NCI-H2171 (cell line): ENCODE results near the gene MMP25.
"Not testable (repeated sequence)": the region's sequence is repeated elsewhere in the genome, so short reads cannot be mapped to it uniquely, and the experiment has no call there.

ENCODE experiments used
- DNase-seq: peaks from one replicate; lab custom pipeline; 2025; lab: John Stamatoyannopoulos, UW

MMP25 gene

DNA sequence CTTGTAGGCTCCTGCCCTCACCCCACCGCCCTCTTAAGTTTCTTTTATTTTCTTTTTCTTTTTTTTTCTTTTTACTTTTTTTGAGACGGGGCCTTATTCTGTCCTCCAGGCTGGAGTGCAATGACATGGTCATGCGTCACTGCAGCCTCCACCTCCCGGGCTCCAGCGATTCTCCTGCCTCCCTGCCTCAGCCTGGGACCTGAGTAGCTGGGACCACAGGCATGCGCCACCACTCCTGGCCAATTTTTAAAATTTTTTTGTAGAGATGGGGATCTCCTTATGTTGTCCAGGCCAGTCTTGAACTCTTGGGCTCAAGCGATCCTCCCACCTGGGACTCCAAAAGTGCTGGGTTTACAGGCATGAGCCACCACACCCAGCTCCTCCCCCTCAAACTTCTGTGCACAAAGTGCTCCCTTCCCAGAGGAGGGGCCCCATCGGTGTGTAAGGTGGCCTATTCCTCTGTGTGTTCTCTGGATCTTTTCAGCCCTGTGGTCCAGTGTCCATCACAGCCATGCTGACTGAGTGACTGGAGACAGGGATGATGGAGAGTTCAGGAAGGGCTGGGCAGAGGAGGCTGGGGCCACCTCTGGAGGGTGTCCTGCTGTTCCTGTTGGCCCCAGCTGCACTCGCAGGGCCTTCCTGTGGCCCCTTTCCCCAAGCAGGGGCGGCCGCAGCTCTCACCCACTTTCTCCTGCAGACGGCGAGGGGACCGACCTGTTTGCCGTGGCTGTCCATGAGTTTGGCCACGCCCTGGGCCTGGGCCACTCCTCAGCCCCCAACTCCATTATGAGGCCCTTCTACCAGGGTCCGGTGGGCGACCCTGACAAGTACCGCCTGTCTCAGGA lies 10.2 kb downstream of the MMP25 start:
- no peak for DNase-seq

DNA sequence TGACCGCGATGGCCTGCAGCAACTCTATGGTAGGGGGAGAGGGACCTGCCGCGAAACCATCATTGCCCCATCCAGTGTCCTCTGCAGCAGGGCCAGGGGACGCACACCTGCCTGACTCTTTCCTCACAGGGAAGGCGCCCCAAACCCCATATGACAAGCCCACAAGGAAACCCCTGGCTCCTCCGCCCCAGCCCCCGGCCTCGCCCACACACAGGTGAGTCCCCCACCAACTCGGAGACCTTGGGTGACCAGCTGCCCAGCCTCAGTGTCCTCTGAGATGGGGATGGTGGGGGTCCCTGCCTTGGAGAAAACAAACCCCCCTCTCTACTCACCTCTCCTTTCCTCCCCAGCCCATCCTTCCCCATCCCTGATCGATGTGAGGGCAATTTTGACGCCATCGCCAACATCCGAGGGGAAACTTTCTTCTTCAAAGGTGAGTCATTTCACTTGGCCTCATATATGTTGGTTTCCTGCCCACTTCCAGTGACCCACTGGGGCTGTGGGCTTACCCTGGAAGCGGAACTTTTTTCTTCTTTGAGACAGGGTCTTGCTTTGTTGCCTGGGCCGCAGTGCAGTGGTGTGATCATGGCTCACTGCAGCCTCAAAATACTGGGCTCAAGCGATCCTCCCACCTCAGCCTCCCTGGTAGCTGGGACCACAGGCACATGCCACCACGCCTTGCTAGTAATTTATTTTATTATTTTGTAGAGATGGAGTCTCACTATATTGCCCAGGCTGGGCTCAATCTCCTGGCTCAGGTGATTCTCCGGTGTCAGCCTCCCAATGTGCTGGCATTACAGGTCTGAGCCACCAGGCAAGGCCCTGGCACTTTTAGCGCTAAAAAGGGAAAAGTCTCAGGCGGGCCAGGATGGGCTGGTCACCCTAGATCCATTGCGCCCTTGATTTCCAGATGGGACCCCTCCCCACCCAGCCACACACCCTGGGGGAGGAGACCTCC lies 11.1 kb downstream of the MMP25 start:
- no peak for DNase-seq

DNA sequence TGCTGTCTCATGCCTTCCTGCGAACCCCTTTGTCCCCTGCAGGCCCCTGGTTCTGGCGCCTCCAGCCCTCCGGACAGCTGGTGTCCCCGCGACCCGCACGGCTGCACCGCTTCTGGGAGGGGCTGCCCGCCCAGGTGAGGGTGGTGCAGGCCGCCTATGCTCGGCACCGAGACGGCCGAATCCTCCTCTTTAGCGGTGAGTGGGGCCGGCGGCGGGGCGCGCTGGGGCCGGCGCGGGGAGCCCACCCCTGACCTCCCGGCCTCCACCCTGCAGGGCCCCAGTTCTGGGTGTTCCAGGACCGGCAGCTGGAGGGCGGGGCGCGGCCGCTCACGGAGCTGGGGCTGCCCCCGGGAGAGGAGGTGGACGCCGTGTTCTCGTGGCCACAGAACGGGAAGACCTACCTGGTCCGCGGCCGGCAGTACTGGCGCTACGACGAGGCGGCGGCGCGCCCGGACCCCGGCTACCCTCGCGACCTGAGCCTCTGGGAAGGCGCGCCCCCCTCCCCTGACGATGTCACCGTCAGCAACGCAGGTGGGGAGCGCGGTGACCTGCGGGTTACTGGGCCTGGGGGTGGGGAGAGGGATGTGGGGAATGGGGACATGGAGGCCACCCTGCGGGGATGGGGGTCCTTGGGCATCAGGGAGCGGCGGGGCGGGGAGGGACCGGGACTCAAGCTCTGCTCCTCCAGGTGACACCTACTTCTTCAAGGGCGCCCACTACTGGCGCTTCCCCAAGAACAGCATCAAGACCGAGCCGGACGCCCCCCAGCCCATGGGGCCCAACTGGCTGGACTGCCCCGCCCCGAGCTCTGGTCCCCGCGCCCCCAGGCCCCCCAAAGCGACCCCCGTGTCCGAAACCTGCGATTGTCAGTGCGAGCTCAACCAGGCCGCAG lies 12.0 kb downstream of the MMP25 start:
- no peak for DNase-seq

DNA sequence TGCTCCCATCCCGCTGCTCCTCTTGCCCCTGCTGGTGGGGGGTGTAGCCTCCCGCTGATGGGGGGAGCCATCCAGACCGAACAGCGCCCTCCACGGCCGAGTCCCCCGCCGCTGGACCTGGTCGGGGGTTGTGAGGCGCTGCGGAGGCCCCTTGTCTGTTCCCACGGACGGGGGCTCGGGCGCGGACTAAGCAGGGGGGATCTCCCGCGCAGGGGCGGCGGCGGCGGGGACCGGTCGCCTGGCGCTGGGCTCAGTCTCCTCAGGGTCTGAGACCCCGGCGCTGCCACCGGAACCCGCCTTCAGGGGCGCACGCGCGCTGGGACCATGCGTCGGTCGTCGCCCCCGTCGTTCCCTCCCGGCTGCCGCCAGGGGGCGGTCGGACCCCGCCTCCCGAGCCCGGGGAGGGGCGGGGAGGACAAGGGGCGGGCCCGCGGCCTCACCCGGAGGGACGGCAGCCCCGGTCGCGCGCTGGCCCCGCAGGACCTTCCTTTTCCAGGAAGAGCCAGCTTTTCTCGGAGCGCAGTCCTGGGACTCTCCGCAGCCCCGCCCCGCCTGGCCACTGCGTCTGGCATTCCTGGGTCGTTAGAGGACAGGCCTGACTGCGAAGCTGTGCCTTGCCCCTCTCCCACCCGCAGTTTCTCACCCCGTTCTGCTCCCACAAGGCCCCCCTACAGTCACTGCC lies 12.8 kb downstream of the MMP25 start:
- DNase-seq: peak; percentile 75

DNA sequence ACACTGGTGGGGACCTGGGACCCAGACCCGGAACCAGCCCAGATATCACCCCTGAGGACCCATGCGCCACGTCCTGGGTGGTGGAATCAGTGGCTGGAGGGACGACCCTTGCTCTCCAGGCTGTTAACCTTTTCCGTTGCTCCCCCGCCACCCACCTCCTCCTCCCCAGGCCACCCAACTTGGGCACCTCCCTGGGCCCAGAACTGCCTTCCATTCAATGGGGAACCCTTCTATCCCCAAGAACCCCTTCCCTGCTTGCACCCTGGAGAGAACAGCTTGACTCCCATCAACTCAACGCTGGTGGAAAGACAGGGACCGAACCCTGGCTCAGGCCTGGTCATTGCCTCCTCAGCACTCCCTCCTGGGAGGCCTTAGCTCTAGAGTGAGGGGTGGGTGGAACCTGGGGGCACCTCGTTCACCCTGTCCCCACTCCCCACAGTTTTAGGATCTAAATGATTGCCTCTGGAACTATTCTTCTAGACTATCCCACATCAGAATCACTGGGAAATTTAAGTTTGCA lies 13.4 kb downstream of the MMP25 start:
- no peak for DNase-seq

DNA sequence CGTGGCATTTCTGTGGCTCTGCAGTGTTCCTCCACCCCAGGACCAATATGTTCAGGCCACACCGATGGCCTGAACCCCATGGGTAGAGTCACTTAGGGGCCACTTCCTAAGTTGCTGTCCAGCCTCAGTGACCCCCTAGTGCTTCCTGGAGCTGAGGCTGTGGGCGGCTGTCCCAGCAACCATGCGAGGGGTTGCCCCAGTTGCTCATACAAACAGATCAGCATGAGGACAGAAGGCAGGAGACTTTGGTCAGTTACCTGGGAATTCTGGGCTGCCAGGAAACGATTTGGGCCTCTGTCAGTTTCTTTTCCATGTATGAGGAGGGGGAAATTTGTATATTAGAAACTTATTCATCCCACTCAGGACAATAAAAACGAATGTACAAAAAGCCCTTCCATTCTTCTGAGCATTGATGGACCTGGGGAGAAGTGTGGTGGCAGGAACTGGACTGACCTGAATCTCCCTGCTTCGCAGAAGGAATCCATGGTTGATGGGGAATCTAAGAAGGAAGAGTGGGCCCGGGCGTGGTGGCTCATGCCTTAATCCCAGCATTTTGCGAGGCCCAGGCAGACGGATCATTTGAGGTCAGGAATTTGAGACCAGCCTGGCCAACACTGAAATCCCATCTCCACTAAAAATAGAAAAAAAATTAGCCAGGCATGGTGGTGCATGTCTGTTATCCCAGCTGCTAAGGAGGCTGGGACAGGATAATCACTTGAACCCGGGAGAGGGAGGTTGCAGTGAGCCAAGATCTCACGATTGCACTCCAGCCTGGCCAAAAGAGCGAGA lies 14.2 kb downstream of the MMP25 start:
- DNase-seq: no peak

DNA sequence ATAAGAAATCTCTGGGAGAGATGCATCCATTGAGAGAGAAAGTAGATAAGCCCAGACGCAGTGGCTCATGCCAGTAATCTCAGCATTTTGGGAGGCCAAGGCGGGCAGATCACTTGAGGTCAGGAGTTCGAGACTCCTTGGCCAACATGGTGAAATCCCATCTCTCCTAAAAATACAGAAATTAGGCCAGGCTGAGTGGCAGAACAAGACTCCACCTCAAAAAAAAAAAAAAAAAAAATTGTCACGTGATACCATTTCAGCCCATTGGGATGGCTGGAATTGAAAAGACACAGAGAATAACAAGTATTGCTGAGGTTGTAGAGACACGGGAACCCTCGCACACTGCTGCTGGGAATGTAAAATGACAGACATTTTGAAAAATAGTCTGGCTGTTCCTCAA lies 16.2 kb downstream of the MMP25 start:
- DNase-seq: no peak

DNA sequence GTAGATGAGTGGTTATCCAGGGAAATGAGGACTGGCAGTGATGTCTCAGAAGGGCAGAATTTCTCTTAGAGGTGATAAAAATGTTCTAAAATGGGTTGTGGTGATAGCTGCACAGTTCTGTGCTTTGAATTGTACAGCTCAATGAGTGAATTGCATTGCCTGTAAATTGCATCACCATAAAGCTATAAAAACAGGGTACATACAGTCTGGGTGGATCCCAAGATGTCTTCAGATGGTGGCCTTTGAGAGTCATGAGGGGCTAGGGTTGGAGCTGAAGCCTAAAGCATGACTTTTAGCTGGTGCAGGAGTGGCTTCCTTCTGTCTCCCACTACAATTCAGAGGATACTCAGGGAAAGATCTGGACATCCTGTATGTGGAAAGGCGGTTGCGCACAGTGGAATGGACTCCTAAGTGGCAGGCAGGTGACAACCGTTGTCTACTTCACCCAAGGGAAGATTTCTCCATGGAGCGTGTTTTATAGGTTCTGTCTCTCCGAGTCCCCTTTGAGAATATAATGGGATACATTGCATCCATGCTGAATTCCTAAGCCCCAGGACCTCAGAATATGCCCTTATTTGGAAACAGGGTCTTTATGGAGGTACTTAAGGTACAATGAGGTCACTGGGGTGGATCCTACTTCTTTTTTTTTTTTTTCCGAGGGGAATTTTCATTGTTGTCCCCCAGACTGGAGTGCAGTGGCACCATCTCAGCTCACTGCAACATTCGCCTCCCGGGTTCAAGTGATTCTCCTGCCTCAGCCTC lies 17.4 kb downstream of the MMP25 start:
- no peak for DNase-seq

DNA sequence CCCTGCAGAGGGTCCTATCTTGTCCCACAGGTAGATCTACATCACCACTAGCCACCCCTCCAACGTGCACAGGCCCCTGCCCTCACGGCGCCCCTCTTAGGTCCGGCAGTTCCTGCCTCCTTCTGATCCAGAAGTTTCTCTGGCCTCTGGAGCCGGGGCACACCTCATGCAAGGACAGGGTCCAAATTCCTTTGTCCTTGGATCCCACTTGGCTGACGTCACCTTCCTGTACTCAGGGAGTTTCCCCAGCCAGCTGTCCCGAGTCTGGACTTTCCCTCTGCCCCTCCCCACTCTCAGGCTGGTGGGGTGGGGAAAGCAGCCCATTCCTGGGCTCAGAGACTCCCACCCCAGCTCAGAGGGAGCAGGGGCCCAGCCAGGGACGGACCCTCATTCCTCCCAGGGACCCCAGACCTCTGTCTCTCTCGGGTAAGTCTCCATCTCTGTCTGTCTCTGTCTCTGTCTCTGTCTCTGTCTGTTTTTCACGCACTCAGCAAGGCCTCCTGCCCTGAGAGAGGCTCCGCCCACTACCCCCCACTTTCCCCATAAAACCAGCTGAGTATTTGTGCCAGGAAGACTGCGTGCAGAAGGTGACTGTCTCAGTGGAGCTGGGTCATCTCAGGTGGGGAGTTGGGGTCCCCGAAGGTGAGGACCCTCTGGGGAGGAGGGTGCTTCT lies 18.8 kb downstream of the MMP25 start, which contains the start of gene IL32:
Gene IL32 (plus strand): TSS at position 572 of the 673 bp plus-strand sequence. CDS start 172 bp downstream, outside the sequence.
- no peak for DNase-seq

DNA sequence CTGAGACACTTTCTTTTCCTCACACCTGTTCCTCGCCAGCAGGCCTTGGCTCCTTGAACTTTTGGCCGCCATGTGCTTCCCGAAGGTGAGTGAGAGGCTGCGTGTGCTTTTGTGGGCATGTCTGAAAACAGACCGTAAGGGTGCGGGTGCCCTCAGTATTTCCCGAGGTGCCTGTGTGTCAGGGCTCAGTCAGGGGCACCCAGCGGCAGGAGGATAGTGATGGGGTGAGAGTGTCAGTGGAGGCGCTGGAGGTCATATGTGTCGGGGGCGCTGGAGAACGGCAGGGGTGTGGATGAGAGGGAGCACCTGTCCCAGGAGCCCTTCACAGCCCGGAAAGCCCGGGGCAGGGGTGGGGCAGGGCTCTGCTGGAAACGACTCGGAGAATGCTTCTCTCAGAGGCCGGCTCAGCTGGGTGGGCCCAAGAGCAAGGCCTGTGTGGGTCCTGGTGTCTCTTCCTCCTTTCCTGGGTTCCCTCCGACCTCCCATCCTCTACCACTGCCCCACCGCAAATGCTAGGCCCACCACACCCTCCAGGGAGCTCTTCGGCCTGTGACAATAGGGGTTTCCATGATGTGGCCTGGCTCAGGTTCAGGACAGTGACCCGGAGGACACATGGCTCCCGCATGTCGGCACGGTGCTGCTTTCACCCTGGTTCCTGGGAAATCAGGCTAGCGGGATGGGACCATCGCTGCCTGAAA lies 19.5 kb downstream of the MMP25 start:
- no peak for DNase-seq

DNA sequence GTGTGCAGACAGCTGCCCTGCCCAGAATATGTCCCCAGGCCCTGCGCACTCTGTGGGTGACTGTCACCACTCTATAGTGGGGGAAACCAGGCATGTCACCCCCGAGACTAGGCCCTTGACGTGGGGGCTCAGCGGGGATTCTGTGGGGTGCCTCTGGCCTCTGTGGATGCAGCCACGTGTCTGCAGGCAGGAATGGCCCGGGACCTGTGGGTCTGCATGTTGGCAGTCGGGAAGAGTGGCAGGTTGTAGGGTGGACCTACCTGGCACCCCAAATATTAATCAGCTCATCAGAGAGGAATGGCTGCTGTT lies 20.0 kb downstream of the MMP25 start:
- DNase-seq: no peak

DNA sequence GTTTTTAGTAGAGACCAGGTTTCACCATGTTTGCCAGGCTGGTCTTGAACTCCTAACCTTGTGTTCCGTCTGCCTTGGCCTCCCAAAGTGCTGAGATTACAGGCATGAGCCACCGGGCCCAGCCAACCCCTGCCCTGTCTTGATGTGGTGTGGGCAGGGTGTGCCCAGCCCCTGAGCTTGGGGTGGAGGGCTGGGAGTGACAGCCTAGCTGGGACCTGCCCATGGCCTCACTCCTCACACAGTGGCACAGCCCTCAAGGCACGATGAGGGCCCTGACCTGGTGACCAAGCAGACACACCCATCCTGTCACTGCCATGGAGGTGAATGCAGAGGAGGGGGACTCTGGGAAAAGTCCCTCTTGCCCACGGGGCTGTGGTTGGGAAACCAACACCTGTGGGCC lies 22.1 kb downstream of the MMP25 start:
- no peak for DNase-seq

DNA sequence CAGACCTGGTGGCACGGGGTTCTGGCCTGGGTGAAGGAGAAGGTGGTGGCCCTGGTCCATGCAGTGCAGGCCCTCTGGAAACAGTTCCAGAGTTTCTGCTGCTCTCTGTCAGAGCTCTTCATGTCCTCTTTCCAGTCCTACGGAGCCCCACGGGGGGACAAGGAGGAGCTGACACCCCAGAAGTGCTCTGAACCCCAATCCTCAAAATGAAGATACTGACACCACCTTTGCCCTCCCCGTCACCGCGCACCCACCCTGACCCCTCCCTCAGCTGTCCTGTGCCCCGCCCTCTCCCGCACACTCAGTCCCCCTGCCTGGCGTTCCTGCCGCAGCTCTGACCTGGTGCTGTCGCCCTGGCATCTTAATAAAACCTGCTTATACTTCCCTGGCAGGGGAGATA lies 22.8 kb downstream of the MMP25 start:
- not testable (repeated sequence) for DNase-seq

DNA sequence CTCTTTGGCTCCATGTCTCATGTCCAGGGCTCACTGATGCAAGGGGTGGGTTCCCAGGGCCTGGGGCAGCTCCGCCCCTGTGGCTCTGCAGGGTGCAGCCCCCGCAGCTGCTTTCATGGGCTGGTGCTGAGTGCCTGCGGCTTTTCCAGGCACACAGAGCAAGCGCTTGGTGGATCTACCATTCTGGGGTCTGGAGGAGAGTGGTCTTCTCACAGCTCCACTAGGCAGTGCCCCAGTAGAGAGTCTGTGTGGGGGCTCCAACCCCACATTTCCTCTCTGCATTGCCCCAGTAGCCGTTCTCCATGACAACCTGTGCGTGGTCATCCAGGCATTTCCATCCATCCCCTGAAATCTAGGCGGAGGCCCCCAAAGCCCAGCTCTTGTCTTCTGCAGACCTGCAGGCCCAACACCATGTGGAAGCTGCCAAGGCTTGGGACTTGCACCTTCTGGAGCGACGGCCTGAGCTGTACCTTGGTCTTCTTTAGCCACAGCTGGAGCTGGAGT lies 24.3 kb downstream of the MMP25 start:
- DNase-seq: no peak

DNA sequence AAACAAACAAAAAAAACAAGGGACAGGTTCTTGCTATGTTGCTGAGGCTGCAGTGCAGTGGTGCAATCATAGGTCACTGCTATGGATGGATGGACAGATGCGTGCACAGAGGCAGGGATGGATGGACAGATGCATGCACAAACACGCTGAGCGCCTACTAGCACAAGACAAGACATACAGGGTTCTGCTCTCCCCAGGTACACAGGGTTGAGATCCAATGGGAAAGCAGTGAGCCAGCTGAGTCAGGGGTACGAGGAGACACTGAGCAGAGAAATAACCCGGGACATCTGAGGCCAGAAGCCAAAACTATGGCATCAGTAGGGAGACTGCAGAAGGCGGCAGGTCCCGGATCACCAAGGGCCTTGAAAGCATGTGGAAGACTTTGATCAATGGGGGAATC lies 25.3 kb downstream of the MMP25 start:
- DNase-seq: no peak

DNA sequence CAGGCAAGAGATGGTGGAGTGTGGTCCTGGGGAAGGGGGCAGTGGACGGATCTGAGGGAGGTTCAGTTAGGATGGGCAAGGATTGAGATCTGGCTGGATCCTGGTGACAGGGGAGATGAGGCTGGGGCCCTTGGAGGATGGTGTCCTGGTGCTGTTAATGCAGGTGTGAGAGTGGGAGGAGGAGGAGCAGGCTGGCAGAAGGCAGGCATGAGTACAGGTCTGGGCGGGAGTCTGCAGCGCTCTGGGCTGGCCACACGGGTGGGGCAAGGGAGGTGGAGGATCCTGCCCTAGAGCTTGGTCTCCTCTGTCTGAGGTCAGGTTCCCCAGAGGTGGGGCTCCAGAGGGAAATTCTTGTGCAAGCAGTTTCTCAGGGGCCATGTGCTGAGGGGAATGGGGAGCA lies 25.8 kb downstream of the MMP25 start:
- not testable (repeated sequence) for DNase-seq

DNA sequence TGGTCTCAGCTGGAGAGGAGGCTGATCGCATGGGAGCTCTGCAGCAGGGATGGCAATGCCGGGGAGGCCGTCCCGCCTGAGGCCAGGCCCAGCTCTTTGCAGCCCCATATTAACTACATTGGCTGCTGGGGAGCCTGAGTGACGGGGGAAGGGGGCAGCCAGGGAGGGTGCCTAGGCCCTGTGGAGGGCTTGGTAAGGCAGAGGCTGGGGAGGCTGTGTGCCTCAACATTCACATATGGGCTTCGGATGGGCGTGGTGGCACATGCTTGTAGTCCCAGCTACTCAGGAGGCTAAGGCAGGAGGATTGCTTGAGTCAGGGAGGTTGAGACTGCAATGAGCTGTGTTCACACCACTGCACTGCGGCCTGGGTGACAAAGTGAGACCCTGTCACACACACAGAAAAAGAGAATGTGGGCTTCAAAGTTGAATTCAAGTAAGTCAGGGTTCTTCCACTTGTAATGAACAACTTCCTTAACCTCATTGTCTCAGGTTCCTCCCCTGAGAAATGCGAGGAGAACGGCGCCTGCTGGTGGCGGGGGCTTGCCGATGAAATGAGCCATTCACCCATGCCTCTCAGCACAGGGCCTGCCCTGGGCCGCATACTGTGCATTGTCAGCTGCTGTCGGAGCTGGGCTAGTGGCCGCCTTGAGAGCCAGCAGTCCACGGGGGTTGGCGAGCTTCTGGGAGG lies 26.4 kb downstream of the MMP25 start:
- not testable (repeated sequence) for DNase-seq

DNA sequence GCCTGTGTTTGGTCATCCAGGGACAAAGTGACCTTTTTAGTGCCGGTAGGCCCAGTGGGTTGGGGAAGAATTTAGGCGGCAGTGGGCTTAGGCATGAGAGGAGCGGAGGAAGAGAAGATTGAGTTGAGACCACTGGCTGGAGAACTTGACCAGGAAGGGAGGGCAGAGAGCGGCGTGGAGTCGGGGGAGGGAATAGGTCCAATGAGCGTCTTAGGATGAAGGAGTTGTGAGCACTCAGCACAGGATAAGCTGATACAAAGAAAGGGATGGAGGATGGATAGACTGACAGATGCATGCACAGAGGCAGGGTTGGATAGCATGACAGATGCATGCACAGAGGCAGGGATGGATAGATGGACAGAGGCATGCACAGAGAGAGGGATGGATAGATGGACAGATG lies 27.1 kb downstream of the MMP25 start:
- DNase-seq: no peak
